ENCODE measurements around the gene ALDH5A1. TPM values are rescaled to one million over a fixed set of nuclear protein-coding genes. Genes with fewer than 3 reads are reported as not detected.

ALDH5A1 gene
- total RNA-seq, 4 donors from 2014 or later: 4.1 to 12.1 (median 7.9) TPM

GRCh38 chr6:24571361-24571760, 76.6 kb downstream of the ALDH5A1 start:
- 84 to 87% methylated on average over 6 of the region's 6 CpGs for WGBS, 2 donors (ENCODE audit: low coverage in 1 of 2)

GRCh38 chr6:24574809-24575208, 80.0 kb downstream of the ALDH5A1 start:
- in situ Hi-C loops (cut with MboI; ENCODE audit: low pct_ligation_motif_present in 1 of 4, low pct_unique_long_range_greater_than_20kb in 1 of 4, low sequenced_read_pairs in 3 of 4) (loop anchor here in 1 of 4 donors (5.0 to 25.0 kb wide), 2 partner anchors 117 to 187 kb away; partner anchors contain the start of gene GMNN), intact Hi-C loops (cut with DNase I; ENCODE audit: low total_unique reads) (no loop called here)
- H3K27ac ChIP-seq: no peak overlapping the region
- no peaks in the 10 kb centered on the region for H3K27me3 ChIP-seq
- no peak for DNase-seq
- no peaks in the 10 kb centered on the region for H3K4me1 ChIP-seq
- no peaks in the 10 kb centered on the region for H3K36me3 ChIP-seq
- no peak overlapping the region for H3K4me3 ChIP-seq
- no peaks in the 10 kb centered on the region for H3K9me3 ChIP-seq
- WGBS, 2 donors (ENCODE audit: low coverage in 1 of 2): 65 to 73% methylated on average over 4 of the region's 4 CpGs
- no peak for TF ChIP-seq POLR2AphosphoS5 (IDR thresholded peaks at IDR 0.05)
- TF ChIP-seq CTCF (IDR thresholded peaks at IDR 0.05): no peak
- no peak for TF ChIP-seq EP300 (IDR thresholded peaks at IDR 0.05; ENCODE audit: low read depth)
- TF ChIP-seq POLR2A (IDR thresholded peaks at IDR 0.05): no peak

More at GRCh38 chr6:24571361-24571760, 76.6 kb downstream of the ALDH5A1 start:
- Histone ChIP-seq H3K9me3 (no peaks in the 10 kb centered on the region), H3K27me3 (no peaks in the 10 kb centered on the region), H3K4me1 (no peaks in the 10 kb centered on the region), H3K4me3 (no peak overlapping the region), H3K36me3 (no peaks in the 10 kb centered on the region), H3K27ac (no peak overlapping the region)
- intact Hi-C loops (cut with DNase I; ENCODE audit: low total_unique reads) (no loop called here), in situ Hi-C loops (cut with MboI; ENCODE audit: low pct_ligation_motif_present in 1 of 4, low pct_unique_long_range_greater_than_20kb in 1 of 4, low sequenced_read_pairs in 3 of 4) (no loop called here)
- DNase-seq: no peak
- no peak for TF ChIP-seq POLR2AphosphoS5 (IDR thresholded peaks at IDR 0.05)
- no peak for TF ChIP-seq CTCF (IDR thresholded peaks at IDR 0.05)
- no peak for TF ChIP-seq POLR2A (IDR thresholded peaks at IDR 0.05)
- TF ChIP-seq EP300 (IDR thresholded peaks at IDR 0.05; ENCODE audit: low read depth): no peak

GRCh38 chr6:24576447-24576846, 81.7 kb downstream of the ALDH5A1 start:
- Histone ChIP-seq H3K27ac (no peak overlapping the region), H3K27me3 (no peaks in the 10 kb centered on the region), H3K9me3 (no peaks in the 10 kb centered on the region), H3K4me1 (no peaks in the 10 kb centered on the region), H3K4me3 (no peak overlapping the region), H3K36me3 (no peaks in the 10 kb centered on the region)
- 94 to 98% methylated on average over 4 to 6 of the region's 6 CpGs for WGBS, 2 donors (ENCODE audit: low coverage in 1 of 2)
- in situ Hi-C loops (cut with MboI; ENCODE audit: low pct_ligation_motif_present in 1 of 4, low pct_unique_long_range_greater_than_20kb in 1 of 4, low sequenced_read_pairs in 3 of 4): loop anchor here in 1 of 4 donors (5.0 to 25.0 kb wide), 2 partner anchors 116 to 186 kb away; partner anchors contain the start of gene GMNN
- no peak for DNase-seq
- TF ChIP-seq POLR2AphosphoS5 (IDR thresholded peaks at IDR 0.05) (no peak), POLR2A (IDR thresholded peaks at IDR 0.05) (no peak), EP300 (IDR thresholded peaks at IDR 0.05; ENCODE audit: low read depth) (no peak), CTCF (IDR thresholded peaks at IDR 0.05) (no peak)
- intact Hi-C loops (cut with DNase I; ENCODE audit: low total_unique reads): no loop called here

- WGBS, 2 donors (ENCODE audit: low coverage in 1 of 2): 55 to 80% methylated on average over 2 to 7 of the region's 7 CpGs
- in situ Hi-C loops (cut with MboI; ENCODE audit: low pct_ligation_motif_present in 1 of 4, low pct_unique_long_range_greater_than_20kb in 1 of 4, low sequenced_read_pairs in 3 of 4) (loop anchor here (5.0 to 25.0 kb wide), 5 partner anchors 111 to 186 kb away; partner anchors contain the start of gene GMNN (in 1 of the 4)), intact Hi-C loops (cut with DNase I; ENCODE audit: low total_unique reads) (loop anchor here (10.0 kb wide), 1 partner anchor 184 kb away; no protein-coding TSS in a partner anchor)
- H3K4me1 ChIP-seq: peaks cover 0 to 10% (median 5%) of the 10 kb centered on the region in 4 donors
- H3K27ac ChIP-seq: no peak overlapping the region
- no peaks in the 10 kb centered on the region for H3K27me3 ChIP-seq
- H3K9me3 ChIP-seq: no peaks in the 10 kb centered on the region
- no peak overlapping the region for H3K4me3 ChIP-seq
- peak; percentile 81 for DNase-seq
- TF ChIP-seq POLR2A (IDR thresholded peaks at IDR 0.05) (no peak), POLR2AphosphoS5 (IDR thresholded peaks at IDR 0.05) (no peak), CTCF (IDR thresholded peaks at IDR 0.05) (peak; percentile 66 to 80 (median 76))
- H3K36me3 ChIP-seq: no peaks in the 10 kb centered on the region
Observed at GRCh38 chr6:24581084-24581669, 86.4 kb downstream of the ALDH5A1 start.

Data from transverse colon (tissue), 4 donors.